HL-60 (cell line): ENCODE measurements around the gene XRCC4.

ENCODE experiments used
- POLR2AphosphoS5 ChIP-seq: IDR thresholded peaks from 2 replicates; pipeline ENCODE4 v1.6.1; 2012; ENCODE audit warnings: low read depth
- TF ChIP-seq, protein P1 (sequence below): IDR thresholded peaks from one replicate; pipeline ENCODE4 v1.5.1; 2011; ENCODE audit warnings: low read length, control low read depth, inconsistent platforms; ENCODE audit not compliant: insufficient read depth

DNA sequence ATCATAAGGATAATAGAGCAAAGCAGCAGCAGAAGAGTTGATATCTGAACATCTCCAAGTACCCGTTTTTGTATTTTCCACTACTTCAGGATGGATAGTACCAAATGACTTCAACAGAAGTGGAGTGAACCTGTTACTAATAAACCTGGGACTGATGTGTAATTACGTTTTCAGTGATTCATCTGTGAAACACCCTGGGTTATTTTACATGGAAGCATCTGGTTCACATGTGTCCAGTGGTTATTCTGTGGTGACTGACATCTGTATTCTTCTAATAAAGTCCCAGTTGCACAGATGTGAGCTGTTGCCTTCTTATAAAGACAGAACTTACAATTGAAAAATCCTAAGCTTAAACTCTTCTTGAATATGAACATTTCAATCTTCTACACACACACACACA, 254.5 kb downstream of the XRCC4 start:
- TF ChIP-seq, protein P1, sequence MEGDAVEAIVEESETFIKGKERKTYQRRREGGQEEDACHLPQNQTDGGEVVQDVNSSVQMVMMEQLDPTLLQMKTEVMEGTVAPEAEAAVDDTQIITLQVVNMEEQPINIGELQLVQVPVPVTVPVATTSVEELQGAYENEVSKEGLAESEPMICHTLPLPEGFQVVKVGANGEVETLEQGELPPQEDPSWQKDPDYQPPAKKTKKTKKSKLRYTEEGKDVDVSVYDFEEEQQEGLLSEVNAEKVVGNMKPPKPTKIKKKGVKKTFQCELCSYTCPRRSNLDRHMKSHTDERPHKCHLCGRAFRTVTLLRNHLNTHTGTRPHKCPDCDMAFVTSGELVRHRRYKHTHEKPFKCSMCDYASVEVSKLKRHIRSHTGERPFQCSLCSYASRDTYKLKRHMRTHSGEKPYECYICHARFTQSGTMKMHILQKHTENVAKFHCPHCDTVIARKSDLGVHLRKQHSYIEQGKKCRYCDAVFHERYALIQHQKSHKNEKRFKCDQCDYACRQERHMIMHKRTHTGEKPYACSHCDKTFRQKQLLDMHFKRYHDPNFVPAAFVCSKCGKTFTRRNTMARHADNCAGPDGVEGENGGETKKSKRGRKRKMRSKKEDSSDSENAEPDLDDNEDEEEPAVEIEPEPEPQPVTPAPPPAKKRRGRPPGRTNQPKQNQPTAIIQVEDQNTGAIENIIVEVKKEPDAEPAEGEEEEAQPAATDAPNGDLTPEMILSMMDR = no peak
- TF ChIP-seq POLR2AphosphoS5 = no peak
